Astrocyte of the spinal cord (primary cell): ENCODE results near the gene LMX1A.

ENCODE experiments used
- DNase-seq: peaks from one replicate; pipeline ENCODE4 v3.0.0; 2011; ENCODE audit warnings: low read depth, low spot score
- H3K4me3 ChIP-seq: 2 replicates; pipeline ENCODE4 v1.5.1; 2011; ENCODE audit warnings: low read depth, mild to moderate bottlenecking, low read length, moderate library complexity
- CTCF ChIP-seq: IDR thresholded peaks from 2 replicates; pipeline ENCODE4 v1.5.1; 2012; ENCODE audit warnings: low read depth, mild to moderate bottlenecking, low read length, inconsistent platforms
- in situ Hi-C: cut with HindIII; loops from 2 replicates; pipeline ENCODE4 v1.10.0; 2017; ENCODE audit warnings: low sequenced_read_pairs

LMX1A gene

GRCh38 chr1:165327538-165327937, 29.0 kb downstream of the LMX1A start:
- DNase-seq: no peak
- TF ChIP-seq CTCF: no peak
- in situ Hi-C loops: no loop called here
- no peak overlapping the region for H3K4me3 ChIP-seq

GRCh38 chr1:165325460-165326203, 30.9 kb downstream of the LMX1A start:
- in situ Hi-C loops: no loop called here
- no peak for DNase-seq
- no peak for TF ChIP-seq CTCF
- H3K4me3 ChIP-seq: no peak overlapping the region

- no peak for DNase-seq
- H3K4me3 ChIP-seq: no peak overlapping the region
Observed at GRCh38 chr1:165324050-165324449, 32.5 kb downstream of the LMX1A start.

GRCh38 chr1:165317612-165318011, 38.9 kb downstream of the LMX1A start:
- in situ Hi-C loops: no loop called here
- TF ChIP-seq CTCF: no peak
- H3K4me3 ChIP-seq: no peak overlapping the region
- DNase-seq: no peak

More at GRCh38 chr1:165324050-165324449, 32.5 kb downstream of the LMX1A start:
- in situ Hi-C loops: no loop called here
- TF ChIP-seq CTCF: no peak

- no peak for DNase-seq
- TF ChIP-seq CTCF: no peak
- H3K4me3 ChIP-seq: no peak overlapping the region
- in situ Hi-C loops: no loop called here
Observed at GRCh38 chr1:165316153-165316772, 40.3 kb downstream of the LMX1A start.

- no peak for TF ChIP-seq CTCF
- DNase-seq: no peak
- H3K4me3 ChIP-seq: no peak overlapping the region
- in situ Hi-C loops: no loop called here
Observed at GRCh38 chr1:165315481-165315880, 41.0 kb downstream of the LMX1A start.
